MV-4-11 (cell line): Measurements from ENCODE around the gene SNRNP70.
"Not testable (repeated sequence)": the region's sequence is repeated elsewhere in the genome, so short reads cannot be mapped to it uniquely, and the experiment has no call there.

ENCODE experiments used
- DNase-seq: peaks from one replicate; lab custom pipeline; 2025; lab: John Stamatoyannopoulos, UW

SNRNP70 gene

GRCh38 chr19:49085020-49085867 is at the start of gene SNRNP70:
SNRNP70 (plus strand) TSS chr19:49085451; CDS start chr19:49086415, 964 bp downstream.
- DNase-seq, result peak; percentile 99

- DNase-seq, result peak; percentile 41
Measured at GRCh38 chr19:49036815-49037214, 48.4 kb upstream of the SNRNP70 start, which contains the start of gene CGB1. CGB1 (minus strand) TSS chr19:49036895; CDS start chr19:49036711, 184 bp downstream.

DNA sequence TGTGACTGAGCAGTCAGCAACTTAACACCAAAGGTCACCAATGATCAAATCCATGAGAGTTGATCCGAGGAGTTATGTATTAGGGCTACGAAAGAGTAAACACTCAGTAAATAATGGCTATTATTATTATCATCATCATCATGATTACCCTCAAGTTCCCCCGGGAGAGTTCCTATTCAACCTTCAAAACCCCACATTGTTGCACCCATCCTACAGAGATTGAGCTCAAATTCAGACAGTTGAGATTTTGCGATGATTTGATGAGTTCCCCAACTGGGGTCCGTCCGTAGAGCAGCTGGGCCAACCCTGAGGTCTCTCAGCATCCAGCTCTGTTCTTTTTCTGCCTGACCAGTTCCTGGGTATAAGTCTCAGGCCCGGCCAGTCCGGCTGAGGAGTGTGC is 47.1 kb upstream of the SNRNP70 start:
- not testable (repeated sequence) for DNase-seq

GRCh38 chr19:49038557-49039276 is 46.5 kb upstream of the SNRNP70 start:
- DNase-seq, result not testable (repeated sequence)

DNA sequence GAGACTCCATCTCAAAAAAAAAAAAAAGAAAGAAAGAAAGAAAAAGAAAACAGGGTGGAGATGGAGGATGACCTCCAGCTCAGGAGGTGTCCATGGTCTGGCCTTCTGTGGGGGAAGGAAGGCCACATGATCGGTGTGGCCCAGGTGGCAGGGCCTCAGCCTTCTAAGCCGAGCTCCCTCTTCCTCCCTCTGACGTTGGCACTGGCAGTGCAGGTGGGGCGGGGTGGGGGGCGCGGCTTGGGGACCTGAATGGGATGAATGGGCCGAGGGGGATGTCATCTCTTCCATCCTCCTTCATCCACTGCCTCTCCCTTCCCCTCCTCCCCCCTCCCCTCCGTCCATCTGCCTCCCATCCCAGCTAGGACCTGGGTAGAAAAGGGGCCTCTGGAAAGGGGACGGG is 45.5 kb upstream of the SNRNP70 start:
- not testable (repeated sequence) for DNase-seq

GRCh38 chr19:49042177-49042576 is 43.1 kb upstream of the SNRNP70 start:
- DNase-seq, result no peak

DNA sequence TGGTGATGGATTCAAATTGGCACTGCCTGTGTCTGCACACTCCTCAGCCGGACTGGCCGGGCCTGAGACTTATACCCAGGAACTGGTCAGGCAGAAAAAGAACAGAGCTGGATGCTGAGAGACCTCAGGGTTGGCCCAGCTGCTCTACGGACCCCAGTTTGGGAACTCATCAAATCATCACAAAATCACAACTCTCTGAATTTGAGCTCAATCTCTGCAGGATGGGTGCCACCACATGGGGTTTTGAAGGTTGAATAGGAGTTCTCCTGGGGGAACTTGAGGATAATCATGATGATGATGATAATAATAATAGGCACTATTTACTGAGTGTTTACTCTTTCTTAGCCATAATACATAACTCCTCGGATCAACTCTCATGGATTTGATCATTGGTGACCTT is 42.6 kb upstream of the SNRNP70 start:
- DNase-seq, result not testable (repeated sequence)

GRCh38 chr19:49043548-49043947 is 41.7 kb upstream of the SNRNP70 start, which contains the start of gene CGB5:
CGB5 (plus strand) TSS chr19:49043848; CDS start chr19:49044210, 362 bp downstream.
- DNase-seq, result not testable (repeated sequence)

DNA sequence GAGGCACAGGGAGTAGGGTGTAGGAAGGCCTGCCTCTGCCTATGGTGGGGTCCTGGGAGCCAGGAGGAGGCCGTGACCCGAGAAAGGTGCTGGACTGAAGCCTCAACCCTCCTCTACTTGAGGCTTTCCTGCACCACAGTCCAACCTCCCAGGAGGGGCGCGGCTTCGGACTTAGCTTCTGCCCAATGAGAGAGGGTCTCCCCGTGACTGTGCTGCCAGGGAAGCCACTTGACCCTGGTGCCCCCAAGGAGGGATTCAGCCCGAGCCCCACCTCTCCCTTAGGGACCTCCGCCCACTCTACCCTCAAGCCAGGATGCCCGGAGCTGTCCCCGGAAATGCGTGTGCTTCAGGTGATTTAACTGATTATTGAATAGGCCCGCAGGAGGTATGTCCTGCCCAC is 36.2 kb upstream of the SNRNP70 start, which contains the start of gene CGB8:
CGB8 (minus strand) TSS at position 101 of the 400 bp plus-strand sequence. CDS start 372 bp downstream, outside the sequence.
- DNase-seq, result not testable (repeated sequence)

DNA sequence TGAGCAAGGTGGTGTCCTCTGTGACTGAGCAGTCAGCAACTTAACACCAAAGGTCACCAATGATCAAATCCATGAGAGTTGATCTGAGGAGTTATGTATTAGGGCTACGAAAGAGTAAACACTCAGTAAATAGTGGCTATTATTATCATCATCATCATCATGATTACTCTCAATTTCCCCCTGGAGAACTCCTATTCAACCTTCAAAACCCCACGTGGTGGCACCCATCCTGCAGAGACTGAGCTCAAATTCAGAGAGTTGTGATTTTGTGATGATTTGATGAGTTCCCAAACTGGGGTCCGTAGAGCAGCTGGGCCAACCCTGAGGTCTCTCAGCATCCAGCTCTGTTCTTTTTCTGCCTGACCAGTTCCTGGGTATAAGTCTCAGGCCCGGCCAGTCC is 35.4 kb upstream of the SNRNP70 start:
- DNase-seq, result not testable (repeated sequence)

- DNase-seq, result not testable (repeated sequence)
Measured at GRCh38 chr19:49050376-49051033, 34.7 kb upstream of the SNRNP70 start.

GRCh38 chr19:49056101-49056901 is 28.9 kb upstream of the SNRNP70 start:
- DNase-seq, result peak; percentile 15

DNA sequence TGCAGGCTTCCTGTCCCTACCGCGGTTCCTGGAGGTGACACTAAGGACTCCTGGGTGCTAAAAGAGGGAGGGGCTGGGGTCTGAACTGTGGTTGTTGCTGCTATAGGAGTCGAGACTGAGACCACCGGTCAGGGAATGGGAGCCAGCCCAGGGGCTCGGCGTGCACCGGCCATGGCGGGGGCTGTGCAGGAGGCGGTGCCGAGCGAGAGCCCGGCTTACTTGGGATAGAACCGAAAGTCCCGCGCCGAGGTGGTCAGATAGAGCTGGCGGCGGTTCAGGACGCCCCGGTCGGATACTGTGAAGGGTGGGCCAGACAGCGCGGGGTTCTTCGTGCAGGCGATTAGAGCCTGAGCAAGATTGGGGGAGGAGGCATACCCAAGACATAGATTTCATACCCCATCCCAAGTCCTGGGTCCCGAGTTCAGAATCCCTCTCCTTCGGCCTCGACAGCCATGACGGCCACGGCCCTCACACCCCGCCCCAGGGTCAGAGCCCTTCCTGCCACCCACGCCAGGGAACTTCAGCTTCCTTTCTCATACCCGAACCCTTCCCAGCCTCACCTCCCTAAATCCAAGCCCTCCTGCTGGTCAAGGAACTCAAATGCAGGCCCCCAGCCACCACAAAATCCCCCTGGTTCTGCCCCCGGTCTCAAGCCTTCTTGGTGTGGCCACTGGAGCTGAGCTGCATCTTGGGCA is 28.2 kb upstream of the SNRNP70 start:
- DNase-seq, result not testable (repeated sequence)

- no peak for DNase-seq
Measured at GRCh38 chr19:49057636-49058234, 27.5 kb upstream of the SNRNP70 start, which contains the start of gene CGB7. CGB7 (minus strand) TSS chr19:49057749; CDS start chr19:49055375, 2,374 bp downstream.

DNA sequence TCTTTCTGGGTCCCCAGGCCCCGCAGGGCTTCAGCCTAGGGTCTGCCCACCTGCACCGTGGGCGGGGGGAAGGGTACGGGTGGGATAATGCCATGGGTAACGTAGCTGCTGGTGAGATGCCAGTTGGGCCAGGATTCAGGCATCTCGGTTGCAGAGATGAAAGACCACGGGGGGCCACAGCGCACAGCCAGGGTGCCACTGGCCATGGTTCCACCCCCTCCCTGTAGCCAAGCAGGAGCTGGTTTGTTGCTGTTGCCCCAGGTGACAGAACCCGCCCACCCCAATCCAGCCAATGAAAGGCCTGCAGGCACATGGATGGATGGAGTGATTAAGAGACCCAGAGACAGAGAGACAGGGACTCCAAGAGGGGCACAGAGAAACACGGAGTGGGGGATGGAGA is 26.7 kb upstream of the SNRNP70 start:
- no peak for DNase-seq

DNA sequence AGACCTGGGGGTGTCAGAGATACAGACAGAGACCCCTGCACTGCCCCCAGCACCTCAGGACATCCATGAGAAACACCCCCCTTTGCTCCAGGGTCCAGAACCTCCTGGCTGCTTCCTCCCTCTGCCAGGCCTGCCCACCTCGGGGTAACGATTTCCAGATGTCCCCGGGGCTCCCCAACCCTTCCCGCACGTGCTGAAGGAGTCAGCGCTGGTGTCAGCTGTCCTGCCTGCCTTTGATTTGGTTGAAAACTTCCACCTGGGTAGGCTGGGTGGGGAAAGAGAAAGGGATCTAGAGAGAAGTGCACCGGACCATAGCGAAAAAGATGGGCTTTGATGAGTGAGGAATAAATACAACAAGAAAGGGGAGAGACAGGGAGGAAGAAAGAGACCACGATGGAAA is 26.2 kb upstream of the SNRNP70 start:
- DNase-seq, result no peak

DNA sequence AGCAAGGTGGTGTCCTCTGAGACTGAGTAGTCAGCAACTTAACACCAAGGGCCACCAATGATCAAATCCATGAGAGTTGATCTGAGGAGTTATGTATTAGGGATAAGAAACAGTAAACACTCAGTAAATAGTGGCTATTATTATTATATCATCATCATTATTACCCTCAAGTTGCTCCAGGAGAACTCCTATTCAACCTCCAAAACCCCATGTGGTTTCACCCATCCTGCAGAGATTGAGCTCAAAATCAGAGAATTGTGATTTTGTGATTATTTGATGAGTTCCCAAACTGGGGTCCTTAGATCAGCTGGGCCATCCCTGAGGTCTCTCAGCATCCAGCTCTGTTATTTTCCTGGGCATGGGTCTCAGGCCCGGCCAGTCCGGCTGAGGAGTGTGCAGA is 24.3 kb upstream of the SNRNP70 start:
- DNase-seq, result no peak

DNA sequence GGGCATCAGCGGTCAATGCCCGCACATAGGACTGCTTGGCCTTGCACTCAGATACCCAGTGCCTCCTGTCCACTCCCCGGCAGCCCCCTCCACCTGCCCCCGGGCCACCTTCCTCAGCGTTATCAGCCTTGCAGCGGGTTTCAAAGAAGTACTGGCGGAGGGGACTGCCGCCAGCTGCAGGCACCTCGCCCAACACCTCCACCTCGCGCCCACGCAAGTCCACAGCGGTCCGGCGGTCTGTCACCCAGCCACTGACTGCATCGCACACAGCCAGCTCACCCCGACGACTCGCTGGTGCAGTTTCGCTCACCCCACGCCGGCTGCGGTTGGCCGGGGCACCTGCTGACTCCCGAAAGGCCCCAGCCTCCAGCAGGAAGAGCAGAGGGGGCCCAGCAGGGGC is 23.8 kb upstream of the SNRNP70 start:
- DNase-seq, result no peak

DNA sequence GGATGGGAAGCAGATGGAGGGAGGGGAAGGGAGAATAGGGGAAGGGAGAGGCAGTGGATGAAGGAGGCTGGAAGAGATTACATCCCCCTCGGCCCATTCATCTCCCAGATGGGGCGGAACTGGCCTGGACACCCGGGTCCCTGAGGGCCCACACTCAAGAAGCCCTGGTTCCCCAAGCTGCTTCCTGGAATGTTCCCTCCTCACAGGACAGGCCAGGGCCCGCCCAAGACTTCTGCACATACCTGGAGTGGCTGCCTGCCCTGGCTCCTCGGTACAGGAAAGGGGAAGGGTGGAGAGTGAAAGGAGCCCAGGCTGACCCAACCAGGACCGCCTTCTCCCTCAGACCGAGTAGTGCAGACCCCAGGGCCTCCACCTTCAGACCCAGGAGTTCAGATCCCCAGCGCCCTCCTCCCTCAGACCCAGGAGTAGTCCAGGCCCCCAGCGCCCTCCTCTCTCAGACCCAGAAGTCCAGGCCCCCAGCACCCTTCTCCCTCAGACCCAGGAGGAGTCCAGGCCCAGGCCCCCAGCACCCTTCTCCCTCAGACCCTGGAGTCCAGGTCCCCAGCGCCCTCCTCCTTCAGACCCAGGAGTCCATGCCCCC is 21.1 kb upstream of the SNRNP70 start:
- no peak for DNase-seq
